HG03097 (cell line): Measurements from ENCODE around the gene CATSPERZ.
A peak's percentile ranks its signal among the peaks of the same experiment; 100 is the strongest.
"Not testable (repeated sequence)": the region's sequence is repeated elsewhere in the genome, so short reads cannot be mapped to it uniquely, and the experiment has no call there.

Experiments used
- ATAC-seq: cut with Tn5 transposase; IDR thresholded peaks from one replicate; pipeline ENCODE4 v1.9.1; 2021; ENCODE audit not compliant: unreplicated experiment, low FRiP score

The CATSPERZ gene

GRCh38 chr11:64297699-64298358 is 2.3 kb upstream of the CATSPERZ start:
- ATAC-seq, result no peak

GRCh38 chr11:64298966-64299846 is 952 bp upstream of the CATSPERZ start:
- no peak for ATAC-seq

- ATAC-seq, result no peak
These were observed 3.2 kb downstream of the CATSPERZ start for GRCh38 chr11:64303109-64304031.

GRCh38 chr11:64304032-64304315 is 3.8 kb downstream of the CATSPERZ start:
- ATAC-seq, result no peak

- peak; percentile 22 for ATAC-seq
These were observed 4.3 kb downstream of the CATSPERZ start for GRCh38 chr11:64304316-64305072.

- peak; percentile 71 for ATAC-seq
These were observed 5.0 kb downstream of the CATSPERZ start, which contains the start of gene ESRRA for GRCh38 chr11:64305075-64305690. ESRRA (plus strand) TSS chr11:64305524; CDS start chr11:64307180, 1,656 bp downstream.

GRCh38 chr11:64305691-64306562 is 5.8 kb downstream of the CATSPERZ start:
- peak; percentile 32 for ATAC-seq

GRCh38 chr11:64306563-64306875 is 6.4 kb downstream of the CATSPERZ start:
- ATAC-seq, result no peak

- no peak for ATAC-seq
These were observed 6.9 kb downstream of the CATSPERZ start for GRCh38 chr11:64306876-64307622.

GRCh38 chr11:64307795-64308194 is 7.6 kb downstream of the CATSPERZ start:
- not testable (repeated sequence) for ATAC-seq

GRCh38 chr11:64312947-64313346 is 12.8 kb downstream of the CATSPERZ start:
- ATAC-seq, result no peak

- ATAC-seq, result no peak
These were observed 13.5 kb downstream of the CATSPERZ start for GRCh38 chr11:64313491-64314145.

- no peak for ATAC-seq
These were observed 14.1 kb downstream of the CATSPERZ start for GRCh38 chr11:64314146-64314804.

GRCh38 chr11:64314805-64315561 is 14.8 kb downstream of the CATSPERZ start:
- ATAC-seq, result no peak

- ATAC-seq, result not testable (repeated sequence)
These were observed 15.7 kb downstream of the CATSPERZ start for GRCh38 chr11:64315667-64316526.
